Gastroesophageal sphincter (tissue), 4 donors: Measurements from ENCODE around the gene CTAG2. TPM values are rescaled to one million over a fixed set of nuclear protein-coding genes. Genes with fewer than 3 reads are reported as not detected.

Experiments
- ATAC-seq: fragments of 150-250 bp; one replicate; pipeline ENCODE4 v1.9.1; 2016; ENCODE audit warnings: mild to moderate bottlenecking, moderate library complexity
- H3K27ac ChIP-seq, 4 donors: fragments of 200-600 bp; sonication (generic) in 3 of 4; 1 replicate in 3 of 4; 2 replicates in 1 of 4; pipeline ENCODE4 v1.5.1; 2016 to 2019
- H3K27me3 ChIP-seq: fragments of 200-600 bp; sonication (generic); one replicate; pipeline ENCODE4 v1.5.1; 2019
- H3K36me3 ChIP-seq, 2 donors: fragments of 200-600 bp; sonication (generic); one replicate each; pipeline ENCODE4 v1.5.1; 2019; ENCODE audit warnings: control low read depth in 1 of 2
- H3K4me1 ChIP-seq, 3 donors: fragments of 200-600 bp; sonication (generic); 1 replicate in 2 of 3; 2 replicates in 1 of 3; pipeline ENCODE4 v1.5.1; 2016 to 2019; ENCODE audit warnings: control low read depth in 2 of 3
- H3K4me3 ChIP-seq, 2 donors: fragments of 200-600 bp; sonication (generic); one replicate each; pipeline ENCODE4 v1.5.1; 2019; ENCODE audit warnings: mild to moderate bottlenecking in 1 of 2, moderate library complexity in 1 of 2
- H3K9me3 ChIP-seq, 3 donors: fragments of 200-600 bp; sonication (generic); one replicate each; pipeline ENCODE4 v1.5.1; 2017 to 2019; ENCODE audit warnings: control low read depth in 2 of 3
- EP300 ChIP-seq: sonication (generic); formaldehyde crosslinking; IDR thresholded peaks from one replicate; pipeline ENCODE4 v1.6.1; 2017; ENCODE audit warnings: antibody characterized with exemption, mild to moderate bottlenecking
- POLR2A ChIP-seq, 2 donors: fragments of 450-650 bp; IDR thresholded peaks; one replicate each; pipeline ENCODE4 v1.6.1; 2017; ENCODE audit warnings: antibody characterized with exemption in 2 of 2, mild to moderate bottlenecking in 2 of 2, moderate library complexity in 1 of 2
- POLR2AphosphoS5 ChIP-seq: sonication (generic); formaldehyde crosslinking; IDR thresholded peaks from one replicate; pipeline ENCODE4 v1.6.1; 2017; ENCODE audit warnings: antibody characterized with exemption
- WGBS, 2 donors: methylation state at CpG; one replicate each; pipeline ENCODE4 v1.1.5; 2018; ENCODE audit warnings: low coverage in 1 of 2; 5-methylcytosine and 5-hydroxymethylcytosine counted together
- total RNA-seq, 4 donors: library from RNA; depleted of rRNA; stranded (reverse); fragments of >200 nt; gene quantifications; one replicate each; pipeline ENCODE4 v1.1.0, GENCODE V29; 2016
- TF ChIP-seq, protein P1 (sequence below), 4 experiments: fragments of 200-600 bp in 2 of 4; fragments of 450-650 bp in 2 of 4; sonication (generic) in 1 of 4; IDR thresholded peaks; one replicate each; pipeline ENCODE4 v1.5.1; 2017 to 2019; ENCODE audit warnings: antibody characterized with exemption in 4 of 4, mild to moderate bottlenecking in 2 of 4, moderate library complexity in 2 of 4

Gene CTAG2
- total RNA-seq, 4 donors from 2014 or later, result not detected

DNA sequence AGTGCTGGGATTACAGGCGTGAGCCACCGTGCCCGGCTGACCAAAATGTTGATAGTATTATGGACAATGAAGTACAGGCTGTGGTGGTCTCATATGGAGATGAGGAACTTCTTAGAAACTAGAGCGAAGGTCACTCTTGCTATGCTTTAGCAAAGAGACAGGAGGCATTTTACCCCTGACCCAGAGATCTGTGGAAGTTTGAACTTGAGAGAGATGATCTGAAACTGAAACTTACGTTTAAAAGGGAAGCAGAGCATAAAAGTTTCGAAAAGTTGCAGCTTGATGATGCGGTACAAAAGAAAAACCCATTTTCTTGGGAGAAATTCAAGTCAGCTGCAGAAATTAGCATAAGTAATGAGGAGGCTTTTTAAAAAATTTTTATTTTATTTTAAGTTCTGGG, 8.5 kb upstream of the CTAG2 start:
- no peaks in the 10 kb centered on the region for H3K9me3 ChIP-seq
- no peak overlapping the region for H3K4me3 ChIP-seq
- TF ChIP-seq POLR2A (IDR thresholded peaks at IDR 0.05) (no peak), POLR2AphosphoS5 (no peak), EP300 (no peak)
- TF ChIP-seq, protein P1, sequence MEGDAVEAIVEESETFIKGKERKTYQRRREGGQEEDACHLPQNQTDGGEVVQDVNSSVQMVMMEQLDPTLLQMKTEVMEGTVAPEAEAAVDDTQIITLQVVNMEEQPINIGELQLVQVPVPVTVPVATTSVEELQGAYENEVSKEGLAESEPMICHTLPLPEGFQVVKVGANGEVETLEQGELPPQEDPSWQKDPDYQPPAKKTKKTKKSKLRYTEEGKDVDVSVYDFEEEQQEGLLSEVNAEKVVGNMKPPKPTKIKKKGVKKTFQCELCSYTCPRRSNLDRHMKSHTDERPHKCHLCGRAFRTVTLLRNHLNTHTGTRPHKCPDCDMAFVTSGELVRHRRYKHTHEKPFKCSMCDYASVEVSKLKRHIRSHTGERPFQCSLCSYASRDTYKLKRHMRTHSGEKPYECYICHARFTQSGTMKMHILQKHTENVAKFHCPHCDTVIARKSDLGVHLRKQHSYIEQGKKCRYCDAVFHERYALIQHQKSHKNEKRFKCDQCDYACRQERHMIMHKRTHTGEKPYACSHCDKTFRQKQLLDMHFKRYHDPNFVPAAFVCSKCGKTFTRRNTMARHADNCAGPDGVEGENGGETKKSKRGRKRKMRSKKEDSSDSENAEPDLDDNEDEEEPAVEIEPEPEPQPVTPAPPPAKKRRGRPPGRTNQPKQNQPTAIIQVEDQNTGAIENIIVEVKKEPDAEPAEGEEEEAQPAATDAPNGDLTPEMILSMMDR (IDR thresholded peaks at IDR 0.05), result no peak
- WGBS, 2 donors, result 63 to 79% methylated on average over 3 of the region's 7 CpGs
- ATAC-seq, result no peak
- no peaks in the 10 kb centered on the region for H3K27me3 ChIP-seq
- H3K36me3 ChIP-seq, result no peaks in the 10 kb centered on the region
- H3K4me1 ChIP-seq, result no peaks in the 10 kb centered on the region
- no peak overlapping the region for H3K27ac ChIP-seq

DNA sequence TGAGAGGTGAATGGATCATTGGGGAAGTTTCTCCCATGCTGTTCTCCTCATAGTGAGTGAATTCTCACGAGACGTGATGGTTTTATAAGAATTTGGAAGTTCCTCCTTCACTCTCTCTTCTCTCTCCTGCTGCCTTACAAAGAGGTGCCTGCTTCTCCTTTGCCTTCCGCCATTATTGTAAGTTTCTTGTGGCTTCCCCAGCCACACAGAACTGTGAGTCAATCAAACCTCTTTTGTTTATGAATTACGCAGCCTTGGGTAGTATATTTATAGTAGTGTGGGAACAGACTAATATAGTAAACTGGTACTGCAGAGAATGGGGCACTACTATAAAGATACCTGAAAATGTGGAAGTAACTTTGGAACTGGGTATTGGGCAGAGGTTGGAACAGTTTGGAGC, 7.8 kb upstream of the CTAG2 start:
- no peak overlapping the region for H3K4me3 ChIP-seq
- no peaks in the 10 kb centered on the region for H3K27me3 ChIP-seq
- no peaks in the 10 kb centered on the region for H3K9me3 ChIP-seq
- no peak for TF ChIP-seq EP300
- H3K36me3 ChIP-seq, result no peaks in the 10 kb centered on the region
- H3K27ac ChIP-seq, result no peak overlapping the region
- no peaks in the 10 kb centered on the region for H3K4me1 ChIP-seq
- ATAC-seq, result no peak
- 62 to 67% methylated on average over 2 to 4 of the region's 4 CpGs for WGBS, 2 donors

DNA sequence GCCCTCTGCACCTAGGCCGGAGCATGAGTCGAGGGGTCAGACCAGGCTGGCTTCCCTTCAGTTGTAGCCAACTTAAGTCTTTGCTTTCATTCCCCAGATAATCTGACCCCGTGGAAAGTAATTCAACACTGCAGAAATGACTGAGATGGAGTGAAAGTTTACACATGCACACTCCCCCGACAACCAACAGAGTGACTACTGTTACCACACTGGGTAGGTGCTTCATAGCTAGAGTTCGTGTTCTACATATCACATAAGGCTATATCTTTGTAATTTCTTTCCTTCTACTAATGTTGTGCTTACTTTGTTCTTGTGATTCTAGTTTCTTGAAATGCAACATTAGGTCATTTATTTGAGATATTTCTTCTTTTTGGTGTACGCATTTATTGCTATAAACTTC, 7.2 kb upstream of the CTAG2 start:
- Histone ChIP-seq H3K9me3 (no peaks in the 10 kb centered on the region), H3K4me1 (no peaks in the 10 kb centered on the region), H3K27ac (no peak overlapping the region), H3K27me3 (no peaks in the 10 kb centered on the region), H3K36me3 (no peaks in the 10 kb centered on the region), H3K4me3 (no peak overlapping the region)
- 60 to 85% methylated on average over 1 to 5 of the region's 6 CpGs for WGBS, 2 donors
- ATAC-seq, result no peak
- TF ChIP-seq POLR2AphosphoS5 (no peak), POLR2A (IDR thresholded peaks at IDR 0.05) (no peak), EP300 (no peak)
- TF ChIP-seq, protein P1 (IDR thresholded peaks at IDR 0.05), result no peak

DNA sequence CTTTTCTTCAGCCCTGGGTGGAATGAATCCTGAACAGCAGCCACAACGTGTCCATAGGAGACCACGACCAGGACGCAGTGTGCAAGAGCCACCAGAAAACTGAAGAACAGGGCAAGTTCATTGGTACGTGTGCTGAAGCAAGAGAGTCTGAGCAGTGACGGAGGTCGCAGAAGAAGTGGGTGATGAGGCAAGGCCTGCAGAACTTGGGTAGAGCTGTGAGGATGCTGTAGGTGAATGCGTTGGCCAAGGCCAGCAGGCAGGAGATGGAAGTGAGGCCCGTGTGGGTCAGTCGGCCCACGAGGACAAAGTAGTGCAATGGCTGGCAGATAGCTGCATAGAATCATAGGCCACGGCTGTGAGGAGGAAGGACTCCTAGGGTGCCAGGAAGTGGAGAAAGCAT, 5.6 kb upstream of the CTAG2 start:
- Histone ChIP-seq H3K27me3 (no peaks in the 10 kb centered on the region), H3K9me3 (no peaks in the 10 kb centered on the region), H3K4me3 (no peak overlapping the region), H3K27ac (no peak overlapping the region), H3K36me3 (no peaks in the 10 kb centered on the region), H3K4me1 (no peaks in the 10 kb centered on the region)
- ATAC-seq, result no peak
- WGBS, 2 donors, result 85 to 91% methylated on average over 5 to 11 of the region's 11 CpGs
- TF ChIP-seq EP300, result no peak
- TF ChIP-seq POLR2AphosphoS5, result no peak
- TF ChIP-seq, protein P1 (IDR thresholded peaks at IDR 0.05), result no peak
- TF ChIP-seq POLR2A (IDR thresholded peaks at IDR 0.05), result no peak

GRCh38 chrX:154658187-154658586, 4.8 kb upstream of the CTAG2 start:
- WGBS, 2 donors, result 100% methylated on average over 1 of the region's 12 CpGs; no CpG with 5 or more reads in 1 of the 2 donors
- H3K27me3 ChIP-seq, result no peaks in the 10 kb centered on the region
- no peak overlapping the region for H3K27ac ChIP-seq
- no peaks in the 10 kb centered on the region for H3K4me1 ChIP-seq
- TF ChIP-seq, protein P1 (IDR thresholded peaks at IDR 0.05), result no peak
- no peak for TF ChIP-seq EP300
- no peak for TF ChIP-seq POLR2A (IDR thresholded peaks at IDR 0.05)
- TF ChIP-seq POLR2AphosphoS5, result no peak
- ATAC-seq, result no peak
- no peaks in the 10 kb centered on the region for H3K9me3 ChIP-seq
- no peak overlapping the region for H3K4me3 ChIP-seq
- no peaks in the 10 kb centered on the region for H3K36me3 ChIP-seq
